GM10248 (cell line): ENCODE data around the gene ARHGAP29.

Experiments used
- CTCF ChIA-PET: fragments of 300-600 bp; sonication (Branson Sonifier 250); formaldehyde crosslinking; extraction: SDS; loops from one replicate; lab custom pipeline; 2021; ENCODE audit warnings: antibody characterized with exemption; lab: Yijun Ruan, JAX
- POLR2A ChIA-PET: fragments of 350-650 bp; sonication (Branson Sonifier 250); formaldehyde crosslinking; extraction: SDS; loops from one replicate; lab custom pipeline; 2020; ENCODE audit warnings: antibody characterized with exemption; lab: Yijun Ruan, JAX
- DNase-seq: peaks from one replicate; pipeline ENCODE4 v3.0.0; 2012; ENCODE audit errors: extremely low spot score
- TF ChIP-seq, protein P1 (sequence below): IDR thresholded peaks from 2 replicates; pipeline ENCODE4 v1.5.1; 2012; ENCODE audit warnings: mild to moderate bottlenecking, low read depth; ENCODE audit errors: extremely low read depth, missing control alignments, control extremely low read depth

The ARHGAP29 gene

DNA sequence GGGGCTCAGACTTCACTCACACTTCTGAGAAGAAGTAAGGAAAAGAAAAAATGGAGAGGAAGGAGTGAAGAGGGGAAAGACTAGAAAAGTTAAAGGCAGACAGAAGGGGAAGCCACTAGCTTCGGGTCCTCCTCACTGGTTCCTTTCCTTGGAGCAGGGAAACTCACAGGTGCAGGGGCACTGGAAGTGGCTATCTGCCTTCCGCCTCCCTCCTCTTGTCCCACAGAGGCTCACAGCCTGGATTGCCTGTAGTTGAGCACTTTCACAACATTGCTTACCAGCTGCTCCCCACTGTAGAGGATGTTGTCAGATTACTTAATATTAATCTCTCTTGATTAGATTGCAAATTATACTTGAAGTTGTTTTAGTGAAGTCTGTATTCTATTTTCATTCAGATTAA, 94.8 kb downstream of the ARHGAP29 start:
- DNase-seq = no peak
- TF ChIP-seq, protein P1, sequence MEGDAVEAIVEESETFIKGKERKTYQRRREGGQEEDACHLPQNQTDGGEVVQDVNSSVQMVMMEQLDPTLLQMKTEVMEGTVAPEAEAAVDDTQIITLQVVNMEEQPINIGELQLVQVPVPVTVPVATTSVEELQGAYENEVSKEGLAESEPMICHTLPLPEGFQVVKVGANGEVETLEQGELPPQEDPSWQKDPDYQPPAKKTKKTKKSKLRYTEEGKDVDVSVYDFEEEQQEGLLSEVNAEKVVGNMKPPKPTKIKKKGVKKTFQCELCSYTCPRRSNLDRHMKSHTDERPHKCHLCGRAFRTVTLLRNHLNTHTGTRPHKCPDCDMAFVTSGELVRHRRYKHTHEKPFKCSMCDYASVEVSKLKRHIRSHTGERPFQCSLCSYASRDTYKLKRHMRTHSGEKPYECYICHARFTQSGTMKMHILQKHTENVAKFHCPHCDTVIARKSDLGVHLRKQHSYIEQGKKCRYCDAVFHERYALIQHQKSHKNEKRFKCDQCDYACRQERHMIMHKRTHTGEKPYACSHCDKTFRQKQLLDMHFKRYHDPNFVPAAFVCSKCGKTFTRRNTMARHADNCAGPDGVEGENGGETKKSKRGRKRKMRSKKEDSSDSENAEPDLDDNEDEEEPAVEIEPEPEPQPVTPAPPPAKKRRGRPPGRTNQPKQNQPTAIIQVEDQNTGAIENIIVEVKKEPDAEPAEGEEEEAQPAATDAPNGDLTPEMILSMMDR = no peak
- ChIA-PET CTCF (interaction anchor here (0.9 to 1.3 kb wide), 4 partner anchors 12 to 81 kb away, joined by 3 read pairs; no protein-coding TSS in a partner anchor), POLR2A (no interaction called here)

DNA sequence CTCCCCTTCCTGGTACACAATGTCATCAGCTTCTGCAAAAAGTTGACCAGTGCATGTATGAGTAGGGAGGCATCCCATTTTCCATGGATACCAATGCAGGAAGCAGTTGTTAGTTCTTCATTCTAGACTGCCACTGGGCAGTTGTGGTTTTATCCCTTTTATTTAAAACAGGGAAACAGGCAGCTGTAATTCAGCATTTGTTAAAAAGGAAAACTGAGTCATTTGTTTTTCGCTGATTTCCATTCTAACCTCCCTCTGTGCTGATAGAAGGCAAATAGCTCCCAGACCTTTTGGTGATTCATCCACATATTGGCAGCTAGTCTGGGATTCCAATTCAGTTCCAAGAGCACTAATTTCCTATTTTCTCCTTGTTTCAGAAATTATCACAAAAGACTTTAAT, 95.4 kb downstream of the ARHGAP29 start:
- ChIA-PET CTCF (interaction anchor here (0.9 to 1.2 kb wide), 2 partner anchors 17 kb away, joined by 3 read pairs; no protein-coding TSS in a partner anchor), POLR2A (no interaction called here)
- DNase-seq = no peak
- TF ChIP-seq, protein P1 = no peak

DNA sequence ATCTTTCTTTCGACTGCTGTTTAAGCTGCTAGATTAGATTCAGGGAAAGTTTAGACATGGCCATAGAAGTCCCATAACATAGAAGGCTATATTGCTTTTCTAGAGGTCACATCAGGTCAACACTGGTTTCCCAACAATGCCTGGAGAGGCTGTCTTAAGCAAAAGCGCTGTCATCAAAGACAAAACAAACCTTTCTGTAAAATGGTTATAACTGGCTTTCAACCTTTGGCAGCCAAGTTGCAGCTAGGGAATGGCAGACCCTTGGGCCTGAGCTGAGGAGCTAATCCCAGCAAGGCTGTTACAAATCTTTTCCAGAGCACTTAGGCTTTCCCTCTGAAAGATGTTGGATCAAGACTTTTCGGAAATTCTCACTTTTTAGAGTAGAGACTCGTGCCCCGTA, 105.3 kb downstream of the ARHGAP29 start:
- no peak for DNase-seq
- TF ChIP-seq, protein P1 = no peak
- ChIA-PET CTCF (interaction anchor here (1.1 kb wide), 1 partner anchor 9 kb away, joined by 3 read pairs; no protein-coding TSS in a partner anchor), POLR2A (no interaction called here)

DNA sequence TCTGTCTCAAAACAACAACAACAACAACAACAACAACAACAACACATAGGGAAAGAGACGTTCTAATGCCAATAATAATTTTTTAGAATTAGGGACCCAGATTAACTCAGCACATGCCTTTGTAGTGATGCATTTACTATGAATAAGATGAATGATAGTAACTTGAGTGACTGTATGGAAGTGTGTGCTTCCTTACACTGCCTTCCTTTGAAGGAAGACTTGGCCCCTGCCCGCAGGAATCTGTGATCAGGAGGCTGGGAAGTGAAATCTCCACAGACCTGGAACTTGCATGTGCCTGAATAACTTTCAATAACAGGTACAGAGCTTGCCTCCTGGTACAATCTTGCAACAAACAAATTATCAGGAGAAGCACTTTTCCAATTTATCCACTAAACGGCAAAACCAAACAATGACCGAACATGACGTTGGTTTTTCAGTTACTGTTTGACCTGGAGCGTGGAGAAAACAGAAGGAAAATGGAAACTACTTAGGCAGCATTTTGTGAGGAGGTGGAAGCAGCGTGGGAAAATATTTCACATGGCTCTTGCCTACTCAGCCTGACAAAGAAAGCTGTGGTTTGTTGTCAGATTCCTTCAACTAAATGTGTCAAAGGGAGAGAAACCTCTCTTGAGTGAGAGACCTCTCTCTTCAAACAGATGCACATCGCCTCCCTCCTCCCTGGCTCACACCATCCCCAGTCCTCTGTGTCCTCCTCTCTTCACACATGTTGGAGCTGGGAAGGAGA, 106.4 kb downstream of the ARHGAP29 start:
- no peak for DNase-seq
- TF ChIP-seq, protein P1 = no peak
- POLR2A ChIA-PET = no interaction called here
- CTCF ChIA-PET = interaction anchor here (1.1 kb wide), 1 partner anchor 8 kb away, joined by 3 read pairs; no protein-coding TSS in a partner anchor

DNA sequence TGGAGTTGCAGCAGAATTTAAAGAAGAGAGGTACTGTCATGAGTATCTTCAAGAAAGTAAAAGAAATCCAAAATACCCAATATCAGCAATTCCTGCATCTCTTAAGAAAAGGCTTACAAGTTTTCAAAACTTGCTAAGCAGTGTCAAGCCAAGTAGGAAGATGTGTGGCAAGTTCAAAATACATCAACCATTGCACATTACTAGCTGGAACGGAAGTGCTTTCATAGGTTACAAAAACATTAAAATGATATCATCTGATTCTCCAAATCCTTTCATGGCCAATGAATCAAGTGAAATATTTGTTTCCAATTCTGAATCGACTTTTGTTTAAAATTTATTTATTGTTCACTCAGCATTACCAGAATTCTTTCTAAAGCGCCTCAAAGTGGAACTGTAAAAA, 110.7 kb downstream of the ARHGAP29 start:
- ChIA-PET POLR2A (no interaction called here), CTCF (interaction anchor here (1.5 kb wide), 2 partner anchors 13 to 25 kb away, joined by 3 to 4 read pairs; no protein-coding TSS in a partner anchor)
- DNase-seq = no peak
- TF ChIP-seq, protein P1 = no peak

DNA sequence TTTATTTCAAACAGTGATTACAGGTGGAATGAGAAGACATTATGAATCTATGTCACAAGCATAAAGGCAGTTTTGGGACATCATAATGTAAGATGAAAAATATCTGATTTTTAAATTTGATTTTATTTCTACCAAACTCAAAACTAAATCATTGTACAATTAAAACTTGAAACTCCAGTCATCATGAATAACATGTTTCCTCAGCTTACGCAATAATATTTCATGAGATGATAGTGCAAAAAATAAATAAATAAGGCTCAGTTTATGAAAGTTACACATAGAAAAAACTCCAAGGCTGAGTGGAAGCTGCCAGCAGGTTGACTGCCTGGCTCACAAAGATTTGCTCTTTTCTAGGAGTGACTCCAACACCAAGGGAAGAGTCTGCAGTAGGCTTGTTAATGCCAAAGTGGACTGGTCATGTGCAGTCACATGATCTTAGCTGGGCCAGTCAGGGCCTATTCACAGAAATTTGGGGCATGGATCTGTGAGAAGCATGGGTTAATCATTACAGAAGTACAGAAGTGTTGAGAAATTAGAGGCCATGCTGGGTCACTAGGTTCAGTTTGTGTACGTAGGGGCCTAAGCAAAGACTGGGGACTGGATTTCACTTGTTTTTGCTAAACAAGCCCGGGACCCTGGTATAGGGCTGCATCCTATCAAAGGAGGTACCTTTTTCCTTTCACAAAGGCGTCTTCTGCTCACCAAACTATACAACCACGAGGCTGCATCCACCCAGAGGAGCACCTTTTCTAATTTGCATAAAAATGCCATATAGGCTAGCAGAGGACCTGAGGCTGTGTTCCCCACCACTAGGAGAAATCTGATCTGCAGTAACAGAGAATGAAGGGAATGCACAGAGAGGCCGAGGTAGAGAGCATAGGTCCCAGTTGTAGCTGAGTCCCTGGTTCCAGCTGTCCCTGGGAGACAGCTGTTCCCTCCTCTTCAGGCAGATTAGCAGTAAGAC, 111.6 kb downstream of the ARHGAP29 start:
- no peak for DNase-seq
- TF ChIP-seq, protein P1 = no peak
- CTCF ChIA-PET = interaction anchor here (0.9 kb wide), 1 partner anchor 50 kb away, joined by 3 read pairs; no protein-coding TSS in a partner anchor
- POLR2A ChIA-PET = no interaction called here
